Measurements from ENCODE around the gene MYO10.

The MYO10 gene

GRCh38 chr5:16679190-16679589, 256.9 kb downstream of the MYO10 start:
- TF ChIP-seq CEBPB (IDR thresholded peaks at IDR 0.05) (no peak), USF1 (IDR thresholded peaks at IDR 0.05) (no peak), NFIC (IDR thresholded peaks at IDR 0.05) (no peak), CREB1 (IDR thresholded peaks at IDR 0.05; ENCODE audit: low read depth) (no peak), TCF12 (IDR thresholded peaks at IDR 0.05; ENCODE audit: low read depth) (no peak), FOXM1 (IDR thresholded peaks at IDR 0.05; ENCODE audit: borderline replicate concordance, low read depth) (no peak), RAD21 (IDR thresholded peaks at IDR 0.05; ENCODE audit: low read depth) (no peak), MAX (IDR thresholded peaks at IDR 0.05) (no peak), REST (IDR thresholded peaks at IDR 0.05; ENCODE audit: low read depth) (no peak), EGR1 (IDR thresholded peaks at IDR 0.05) (no peak), ZBTB7A (IDR thresholded peaks at IDR 0.05; ENCODE audit: low read depth) (no peak), EP300 (IDR thresholded peaks at IDR 0.05; ENCODE audit: borderline replicate concordance) (no peak)

- TF ChIP-seq YY1 (IDR thresholded peaks at IDR 0.05; ENCODE audit: low read depth), result no peak
- TF ChIP-seq USF1 (IDR thresholded peaks at IDR 0.05), result no peak
- TF ChIP-seq MAX (IDR thresholded peaks at IDR 0.05), result no peak
- TF ChIP-seq REST (IDR thresholded peaks at IDR 0.05; ENCODE audit: low read depth), result no peak
- TF ChIP-seq CREB1 (IDR thresholded peaks at IDR 0.05; ENCODE audit: low read depth), result no peak
- TF ChIP-seq NFIC (IDR thresholded peaks at IDR 0.05), result no peak
These were observed 260.3 kb downstream of the MYO10 start for GRCh38 chr5:16675806-16676205.

- TF ChIP-seq USF1 (IDR thresholded peaks at IDR 0.05) (no peak), TAF1 (IDR thresholded peaks at IDR 0.05; ENCODE audit: low read depth) (no peak), EP300 (IDR thresholded peaks at IDR 0.05; ENCODE audit: borderline replicate concordance) (no peak), REST (IDR thresholded peaks at IDR 0.05; ENCODE audit: low read depth) (no peak), CREB1 (IDR thresholded peaks at IDR 0.05; ENCODE audit: low read depth) (no peak), RAD21 (IDR thresholded peaks at IDR 0.05; ENCODE audit: low read depth) (no peak), YY1 (IDR thresholded peaks at IDR 0.05; ENCODE audit: low read depth) (no peak), FOXM1 (IDR thresholded peaks at IDR 0.05; ENCODE audit: borderline replicate concordance, low read depth) (no peak), TCF12 (IDR thresholded peaks at IDR 0.05; ENCODE audit: low read depth) (no peak), ZBTB7A (IDR thresholded peaks at IDR 0.05; ENCODE audit: low read depth) (no peak), CEBPB (IDR thresholded peaks at IDR 0.05) (no peak), EGR1 (IDR thresholded peaks at IDR 0.05) (no peak), TEAD4 (IDR thresholded peaks at IDR 0.05) (no peak), MAX (IDR thresholded peaks at IDR 0.05) (no peak), NFIC (IDR thresholded peaks at IDR 0.05) (no peak)
These were observed 261.3 kb downstream of the MYO10 start for GRCh38 chr5:16674750-16675149.
